ENCODE data around the gene PYDC1. TPM values are rescaled to one million over a fixed set of nuclear protein-coding genes. Genes with fewer than 3 reads are reported as not detected.

The PYDC1 gene
- total and polyA plus RNA-seq, 2 of the 13 experiments (the other 11 are each of a cell fraction or from before 2014, with no cell fraction given): not detected

- TF ChIP-seq LBX2 (CRISPR knock-in tag; IDR thresholded peaks at IDR 0.05; ENCODE audit: borderline replicate concordance): peak; percentile 78; the same call in 1 of the 2 replicates
- no peak; the same call in 1 of the 2 replicates for TF ChIP-seq ARID3A (IDR thresholded peaks at IDR 0.05; ENCODE audit: low read depth, low read length)
- 0 out of 2 replicates have a peak, but pooled peaks have one; percentile 76 for TF ChIP-seq JUNB (CRISPR knock-in tag; IDR thresholded peaks at IDR 0.05; ENCODE audit: borderline replicate concordance)
- TF ChIP-seq ZBTB26 (CRISPR knock-in tag; IDR thresholded peaks at IDR 0.05; ENCODE audit: borderline replicate concordance): peak; percentile 45; the same call in 1 of the 2 replicates
- TF ChIP-seq EP300 (IDR thresholded peaks at IDR 0.05; ENCODE audit: low read depth in 2 of 2, low read length in 2 of 2): peak in 1 of 2 experiments; percentile 28; a peak in 1 of 4 replicates
- TF ChIP-seq EP300 (CRISPR knock-in tag; IDR thresholded peaks at IDR 0.05; ENCODE audit: borderline replicate concordance): peak; percentile 74
- TF ChIP-seq MZF1 (CRISPR knock-in tag; IDR thresholded peaks at IDR 0.05; ENCODE audit: borderline replicate concordance): no peak; the same call in 1 of the 2 replicates
- TF ChIP-seq SOX5 (CRISPR knock-in tag; IDR thresholded peaks at IDR 0.05; ENCODE audit: borderline replicate concordance): no peak; the same call in none of the 2 replicates
- TF ChIP-seq TOE1 (CRISPR knock-in tag; IDR thresholded peaks at IDR 0.05): peak; percentile 79; the same call in 1 of the 2 replicates
- TF ChIP-seq MEF2D (CRISPR knock-in tag; IDR thresholded peaks at IDR 0.05): no peak; the same call in none of the 2 replicates
- peak; percentile 68; the same call in 1 of the 2 replicates for TF ChIP-seq SIN3B (IDR thresholded peaks at IDR 0.05; ENCODE audit: low read length)
- TF ChIP-seq ZNF614 (CRISPR knock-in tag; IDR thresholded peaks at IDR 0.05; ENCODE audit: borderline replicate concordance): peak; percentile 79; the same call in 1 of the 2 replicates
- 0 out of 2 replicates have a peak, but pooled peaks have one; percentile 69 for TF ChIP-seq ZNF841 (CRISPR knock-in tag; IDR thresholded peaks at IDR 0.05; ENCODE audit: borderline replicate concordance)
- peak; percentile 3; the same call in 1 of the 2 replicates for TF ChIP-seq HNF4G (IDR thresholded peaks at IDR 0.05; ENCODE audit: borderline replicate concordance, low read depth, low read length)
- TF ChIP-seq HNF4G (CRISPR knock-in tag; IDR thresholded peaks at IDR 0.05; ENCODE audit: borderline replicate concordance, low read depth): no peak
- TF ChIP-seq ZNF281 (CRISPR knock-in tag; IDR thresholded peaks at IDR 0.05; ENCODE audit: borderline replicate concordance): peak; percentile 68
- no peak; the same call in 1 of the 2 replicates for TF ChIP-seq ZNF260 (CRISPR knock-in tag; IDR thresholded peaks at IDR 0.05; ENCODE audit: borderline replicate concordance, low read depth)
- no peak for TF ChIP-seq ZNF777 (CRISPR knock-in tag; IDR thresholded peaks at IDR 0.05)
- TF ChIP-seq ZNF713 (CRISPR knock-in tag; IDR thresholded peaks at IDR 0.05): peak; percentile 36; the same call in 1 of the 2 replicates
- peak; percentile 12; the same call in 1 of the 2 replicates for TF ChIP-seq ZNF749 (CRISPR knock-in tag; IDR thresholded peaks at IDR 0.05; ENCODE audit: borderline replicate concordance)
- TF ChIP-seq MTF1 (CRISPR knock-in tag; IDR thresholded peaks at IDR 0.05): no peak
These were observed 37.0 kb downstream of the PYDC1 start, which contains the start of gene FUS (continued) for GRCh38 chr16:31179747-31180459.

Data from HepG2 (cell line).